Ramos (cell line): Measurements from ENCODE around the gene C2orf81.
"Not testable (repeated sequence)": the region's sequence is repeated elsewhere in the genome, so short reads cannot be mapped to it uniquely, and the experiment has no call there.

Experiments
- in situ Hi-C: fragments of 300-500 bp; cut with MboI; formaldehyde crosslinking; loops from one replicate; pipeline ENCODE4 v1.14.3; 2022; ENCODE audit warnings: low sequenced_read_pairs; ENCODE audit not compliant: unreplicated experiment

The C2orf81 gene

GRCh38 chr2:74421221-74421870 lies at the start of gene C2orf81, which contains the start of gene WDR54:
Gene C2orf81, minus strand, starts transcription at chr2:74421619. Its CDS starts 59 bp downstream, at chr2:74421560.
Gene WDR54, plus strand, starts transcription at chr2:74421730. Its CDS starts 424 bp downstream, at chr2:74422154.
- in situ Hi-C loops, result no loop called here

GRCh38 chr2:74470742-74471141 lies 49.3 kb upstream of the C2orf81 start:
- in situ Hi-C loops, result not testable (repeated sequence)

GRCh38 chr2:74464406-74464805 lies 43.0 kb upstream of the C2orf81 start:
- in situ Hi-C loops, result no loop called here

- in situ Hi-C loops, result no loop called here
Measured at GRCh38 chr2:74462786-74463105, 41.3 kb upstream of the C2orf81 start.

GRCh38 chr2:74462054-74462785 lies 40.8 kb upstream of the C2orf81 start:
- in situ Hi-C loops, result no loop called here

- in situ Hi-C loops, result no loop called here
Measured at GRCh38 chr2:74461187-74462053, 40.0 kb upstream of the C2orf81 start.

- in situ Hi-C loops, result not testable (repeated sequence)
Measured at GRCh38 chr2:74460187-74460586, 38.8 kb upstream of the C2orf81 start.

GRCh38 chr2:74459503-74460118 lies 38.2 kb upstream of the C2orf81 start:
- in situ Hi-C loops, result not testable (repeated sequence)

- in situ Hi-C loops, result no loop called here
Measured at GRCh38 chr2:74458938-74459363, 37.5 kb upstream of the C2orf81 start.

GRCh38 chr2:74458132-74458937 lies 36.9 kb upstream of the C2orf81 start, which contains the start of gene WBP1:
Gene WBP1, plus strand, starts transcription at chr2:74458438. Its CDS starts 165 bp downstream, at chr2:74458603.
- in situ Hi-C loops, result no loop called here

- in situ Hi-C loops, result no loop called here
Measured at GRCh38 chr2:74457549-74458131, 36.2 kb upstream of the C2orf81 start.

GRCh38 chr2:74457129-74457548 lies 35.7 kb upstream of the C2orf81 start:
- in situ Hi-C loops, result no loop called here

- in situ Hi-C loops, result no loop called here
Measured at GRCh38 chr2:74454654-74455511, 33.5 kb upstream of the C2orf81 start, which contains the start of gene INO80B. Gene INO80B, plus strand, starts transcription at chr2:74455087. Its CDS starts 30 bp downstream, at chr2:74455117.

GRCh38 chr2:74450570-74451190 lies 29.3 kb upstream of the C2orf81 start:
- in situ Hi-C loops, result no loop called here

GRCh38 chr2:74448771-74449170 lies 27.4 kb upstream of the C2orf81 start:
- in situ Hi-C loops, result no loop called here

- in situ Hi-C loops, result no loop called here
Measured at GRCh38 chr2:74447230-74447999, 26.0 kb upstream of the C2orf81 start.
